Fibroblast of skin of abdomen (primary cell): ENCODE measurements around the gene LILRB3.
"Not testable (repeated sequence)": the region's sequence is repeated elsewhere in the genome, so short reads cannot be mapped to it uniquely, and the experiment has no call there.

Experiments
- DNase-seq: peaks from one replicate; pipeline ENCODE4 v3.0.0-alpha.2; 2013

LILRB3 gene

GRCh38 chr19:54209058-54209810 lies 13.6 kb downstream of the LILRB3 start:
- peak; percentile 6 for DNase-seq

DNA sequence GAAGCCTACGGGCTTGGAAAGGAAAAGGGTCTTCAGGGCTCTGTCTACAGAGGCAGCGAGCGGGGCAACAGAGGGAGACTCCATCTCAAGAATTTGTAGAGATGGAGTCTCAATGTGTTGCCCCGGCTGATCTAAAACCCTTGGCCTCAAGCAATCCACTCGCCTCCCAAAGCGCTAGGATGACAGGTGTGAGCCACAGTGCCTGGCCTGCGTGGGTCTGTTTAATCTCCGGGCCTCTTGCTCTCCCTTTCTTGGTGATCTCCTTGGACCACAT lies 14.1 kb downstream of the LILRB3 start:
- peak; percentile 8 for DNase-seq

DNA sequence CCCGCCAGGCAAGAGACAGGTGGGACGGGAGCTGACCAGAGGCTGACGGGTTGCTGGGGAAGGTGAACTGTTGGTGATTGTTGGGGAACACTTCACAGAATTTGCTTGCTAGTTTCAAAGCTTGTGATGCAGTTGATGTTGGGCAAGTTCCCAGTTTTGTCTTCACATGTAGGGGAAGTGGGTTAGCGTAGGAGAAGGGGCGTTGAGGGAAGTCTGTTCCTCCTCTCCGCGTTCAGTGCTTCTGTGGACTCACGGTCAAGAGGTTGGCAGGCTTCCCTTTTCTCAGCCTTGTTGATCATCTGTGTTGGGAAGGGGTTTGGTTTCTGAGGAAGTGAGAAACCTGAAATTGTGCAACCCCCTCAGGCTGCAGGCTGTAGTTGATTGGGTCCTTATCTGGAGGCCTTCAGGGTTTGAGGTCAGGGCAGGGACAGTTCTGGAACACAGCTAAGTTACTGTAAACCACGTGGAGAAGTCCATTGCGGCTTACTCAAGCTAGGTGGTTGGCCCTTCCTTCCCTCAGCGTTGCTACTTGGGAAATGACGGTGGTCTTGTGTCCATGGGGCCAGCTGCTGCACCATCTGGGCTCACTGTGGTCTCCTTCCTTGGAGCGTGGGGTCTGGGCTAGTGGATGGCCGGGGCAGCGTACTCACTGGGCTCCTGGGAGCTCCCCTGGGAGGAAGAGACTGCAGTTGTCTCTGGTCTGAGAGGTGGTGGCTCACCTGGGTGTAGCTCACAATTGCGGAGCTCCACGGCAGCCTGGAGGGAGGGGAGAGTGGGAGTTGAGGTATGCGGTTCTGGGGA lies 14.6 kb downstream of the LILRB3 start:
- peak; percentile 45 for DNase-seq

DNA sequence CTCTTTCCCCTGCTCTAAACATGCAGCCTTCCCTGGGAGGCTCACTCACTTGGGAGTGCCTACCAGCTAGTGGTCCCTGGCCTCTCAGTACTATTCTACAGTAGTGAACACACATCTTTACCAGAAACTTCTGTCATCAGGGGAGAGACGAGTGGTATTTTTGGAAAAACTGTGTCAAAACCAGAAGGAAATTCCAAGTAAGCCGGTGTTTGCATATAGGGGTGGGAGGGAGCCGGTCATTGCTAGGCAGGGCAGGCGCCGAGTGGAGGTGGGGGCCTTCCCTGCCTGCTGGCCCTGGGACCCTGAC lies 15.2 kb downstream of the LILRB3 start:
- no peak for DNase-seq

DNA sequence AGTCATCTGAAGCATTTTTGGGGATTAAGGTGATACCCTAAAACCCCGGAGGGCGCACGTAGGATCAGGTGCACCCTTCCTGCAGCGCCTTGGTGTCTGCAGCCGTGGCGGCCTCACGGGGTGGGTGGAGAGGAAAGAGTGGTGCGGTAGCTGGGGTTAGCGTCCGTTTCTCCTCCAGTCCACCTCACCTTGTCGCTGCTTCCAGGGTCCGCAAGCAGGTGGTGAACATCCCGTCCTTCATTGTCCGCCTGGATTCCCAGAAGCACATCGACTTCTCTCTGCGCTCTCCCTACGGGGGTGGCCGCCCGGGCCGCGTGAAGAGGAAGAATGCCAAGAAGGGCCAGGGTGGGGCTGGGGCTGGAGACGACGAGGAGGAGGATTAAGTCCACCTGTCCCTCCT lies 15.6 kb downstream of the LILRB3 start:
- not testable (repeated sequence) for DNase-seq

DNA sequence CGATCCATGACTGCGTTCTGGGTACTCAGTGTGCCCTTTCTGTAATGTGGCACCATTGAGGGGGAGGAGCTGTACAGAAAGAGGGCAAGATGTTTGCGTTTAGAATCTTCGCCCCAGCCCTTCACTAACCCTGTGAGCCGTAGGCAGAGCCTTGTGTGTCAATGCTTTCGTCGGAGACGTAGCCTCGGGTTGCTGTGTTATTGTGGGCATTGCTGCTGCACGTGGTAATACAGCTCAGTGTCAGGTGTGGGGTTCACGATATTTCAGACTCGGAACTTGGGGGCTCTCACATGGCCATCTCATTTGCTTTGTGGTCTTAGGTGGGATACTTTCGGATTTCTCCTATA lies 16.0 kb downstream of the LILRB3 start:
- no peak for DNase-seq

DNA sequence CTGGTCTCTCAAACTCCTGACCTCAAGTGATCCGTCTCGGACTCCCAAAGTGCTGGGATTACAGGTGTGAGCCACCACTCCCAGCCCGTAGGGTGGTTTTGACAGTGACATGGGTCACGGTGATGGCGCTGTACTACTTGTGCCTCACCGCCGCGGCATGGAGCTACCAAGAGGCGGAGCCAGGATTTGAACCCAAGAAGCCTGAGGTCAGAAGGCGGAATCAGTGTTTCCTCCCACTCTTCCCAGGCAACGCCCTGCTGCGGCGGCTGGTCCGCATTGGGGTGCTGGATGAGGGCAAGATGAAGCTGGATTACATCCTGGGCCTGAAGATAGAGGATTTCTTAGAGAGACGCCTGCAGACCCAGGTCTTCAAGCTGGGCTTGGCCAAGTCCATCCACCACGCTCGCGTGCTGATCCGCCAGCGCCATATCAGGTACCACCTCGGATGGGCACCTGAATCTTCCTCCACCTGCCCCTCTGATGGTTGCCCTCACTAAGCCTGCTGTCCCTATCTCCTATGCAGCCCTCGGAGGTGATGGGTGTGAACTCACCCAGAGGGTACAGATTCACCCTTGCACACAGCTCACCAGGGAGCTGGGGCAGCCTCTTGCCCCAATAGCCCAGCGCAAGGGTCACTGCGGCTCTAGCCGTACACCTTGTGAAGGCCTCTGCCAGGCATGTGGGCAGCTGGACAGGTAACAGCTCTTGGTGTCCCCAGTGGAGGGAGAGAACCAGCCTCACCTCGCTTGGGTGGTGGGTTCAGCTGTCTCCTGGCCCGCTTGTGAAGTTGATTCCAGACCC lies 16.6 kb downstream of the LILRB3 start:
- DNase-seq: no peak

- no peak for DNase-seq
Observed at GRCh38 chr19:54204767-54205468, 17.9 kb downstream of the LILRB3 start.

DNA sequence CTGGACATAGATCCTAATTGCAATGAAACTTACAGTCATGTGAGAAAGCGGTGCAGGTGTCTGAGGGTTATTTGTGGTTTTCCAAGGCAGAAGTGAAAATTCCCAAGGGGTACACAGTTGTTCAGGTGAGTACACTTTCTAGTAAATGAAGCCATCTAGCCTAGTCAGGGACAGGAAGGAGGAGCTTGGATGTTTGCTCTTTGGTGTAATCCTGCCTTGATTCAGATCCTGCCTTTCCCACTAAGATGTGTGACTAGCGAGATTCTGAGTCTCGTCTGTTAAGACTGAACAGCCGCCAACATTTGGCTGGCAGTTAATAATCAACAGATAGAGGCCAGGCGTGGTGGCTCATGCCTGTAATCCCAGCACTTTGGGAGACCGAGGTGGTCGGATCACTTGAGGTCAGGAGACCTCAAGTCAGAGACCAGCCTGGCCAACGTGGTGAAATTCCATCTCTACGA lies 19.6 kb downstream of the LILRB3 start:
- no peak for DNase-seq

- no peak for DNase-seq
Observed at GRCh38 chr19:54201980-54202379, 20.8 kb downstream of the LILRB3 start.

GRCh38 chr19:54201172-54201701 lies 21.6 kb downstream of the LILRB3 start:
- DNase-seq: no peak

- no peak for DNase-seq
Observed at GRCh38 chr19:54199401-54199800, 23.4 kb downstream of the LILRB3 start.

- no peak for DNase-seq
Observed at GRCh38 chr19:54197121-54197520, 25.7 kb downstream of the LILRB3 start.

DNA sequence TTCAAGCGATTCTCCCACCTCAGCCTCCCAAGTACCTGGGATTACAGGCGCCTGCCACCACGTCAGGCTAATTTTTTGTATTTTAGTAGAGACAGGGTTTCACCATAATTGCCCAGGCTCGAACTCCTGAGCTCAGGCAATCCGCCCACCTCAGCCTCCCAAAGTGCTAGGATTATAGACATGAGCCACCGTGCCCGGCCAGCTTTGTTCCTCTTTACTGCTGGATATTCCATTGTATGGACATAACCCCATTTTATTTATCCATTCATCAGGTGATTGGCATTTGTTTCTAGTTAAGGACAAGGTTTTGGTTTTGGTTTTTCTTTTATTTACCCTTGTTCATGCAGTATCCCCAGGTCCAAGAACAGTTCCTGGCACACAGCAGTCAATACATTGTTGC lies 26.3 kb downstream of the LILRB3 start:
- DNase-seq: no peak

DNA sequence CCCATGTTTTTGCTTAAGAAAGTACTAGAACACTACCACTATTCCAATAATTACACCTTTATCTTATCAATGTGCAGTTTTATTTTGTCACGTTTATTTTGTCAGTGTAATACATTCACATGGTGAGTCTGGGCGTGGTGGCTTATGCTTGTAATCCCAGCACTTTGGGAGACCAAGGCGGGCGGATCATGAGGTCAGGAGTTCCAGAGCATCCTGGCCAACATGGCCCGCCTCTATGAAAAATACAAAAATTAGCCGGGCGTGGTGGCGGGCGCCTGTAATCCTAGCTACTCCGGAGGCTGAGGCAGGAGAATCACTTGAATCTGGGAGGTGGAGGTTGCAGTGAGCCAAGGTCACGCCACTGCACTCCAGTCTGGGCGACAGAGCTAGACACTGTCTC lies 28.3 kb downstream of the LILRB3 start:
- DNase-seq: not testable (repeated sequence)

GRCh38 chr19:54193011-54193410 lies 29.8 kb downstream of the LILRB3 start:
- DNase-seq: no peak

DNA sequence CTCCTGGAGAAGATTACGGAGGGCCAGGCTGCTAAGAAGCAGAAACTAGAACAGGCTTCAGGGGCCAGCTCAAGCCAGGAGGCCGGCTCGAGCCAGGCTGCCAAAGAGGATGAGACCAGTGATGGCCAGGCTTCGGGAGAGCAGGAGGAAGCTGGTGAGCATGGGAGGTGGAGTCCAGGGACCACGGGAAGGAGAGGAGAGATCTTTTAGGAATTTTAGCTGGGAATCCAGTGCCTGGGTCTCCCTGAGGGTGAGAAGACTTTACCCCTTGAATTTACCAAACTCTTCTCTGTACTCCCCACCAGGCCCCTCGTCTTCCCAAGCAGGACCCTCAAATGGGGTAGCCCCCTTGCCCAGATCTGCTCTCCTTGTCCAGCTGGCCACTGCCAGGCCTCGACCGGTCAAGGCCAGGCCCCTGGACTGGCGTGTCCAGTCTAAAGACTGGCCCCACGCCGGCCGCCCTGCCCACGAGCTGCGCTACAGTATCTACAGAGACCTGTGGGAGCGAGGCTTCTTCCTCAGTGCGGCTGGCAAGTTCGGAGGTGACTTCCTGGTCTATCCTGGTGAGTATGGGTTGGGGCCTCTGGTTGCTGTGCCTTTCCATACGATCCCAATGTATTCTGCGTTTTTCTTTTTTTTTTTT lies 30.9 kb downstream of the LILRB3 start:
- no peak for DNase-seq

GRCh38 chr19:54191011-54191810 lies 31.6 kb downstream of the LILRB3 start, which contains the start of gene TSEN34:
TSS of gene TSEN34 (plus strand) at chr19:54191308. CDS start at chr19:54191365, 57 bp downstream.
- DNase-seq: peak; percentile 83

DNA sequence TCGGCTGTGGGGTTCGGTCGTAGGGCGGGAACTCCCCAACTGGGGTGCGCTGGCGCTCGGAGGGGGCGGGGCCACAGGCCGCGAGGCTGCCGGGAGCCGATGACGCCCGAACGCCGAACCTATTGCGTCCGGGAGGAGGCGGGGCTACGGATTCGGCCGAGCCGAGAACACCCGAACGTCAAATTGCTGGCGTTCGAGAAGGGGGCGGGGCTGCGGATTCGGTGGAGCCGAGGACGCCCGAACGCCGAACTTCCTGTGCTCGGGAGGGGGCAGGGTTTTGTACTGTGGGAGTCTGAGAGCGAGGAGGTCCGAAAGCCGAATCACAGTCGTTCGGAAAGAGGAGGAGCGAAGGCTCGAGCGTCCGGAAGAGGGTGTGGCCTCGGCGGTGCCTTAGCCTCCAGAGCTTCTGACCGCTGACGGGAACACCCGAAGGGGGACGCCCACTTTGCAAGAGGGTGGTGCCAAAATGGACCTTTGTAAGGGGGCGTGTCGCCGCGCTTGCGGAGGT lies 32.2 kb downstream of the LILRB3 start:
- peak; percentile 100 for DNase-seq

- peak; percentile 100 for DNase-seq
Observed at GRCh38 chr19:54189735-54190502, 32.9 kb downstream of the LILRB3 start.
